H1 (cell line): Measurements from ENCODE around the gene DES. TPM values are rescaled to one million over a fixed set of nuclear protein-coding genes. Genes with fewer than 3 reads are reported as not detected.

ENCODE experiments used
- KDM1A ChIP-seq: fragments of 200-600, 300-600 bp; sonication (generic); IDR thresholded peaks from 2 replicates; pipeline ENCODE4 v1.7.1; 2016; ENCODE audit warnings: mild to moderate bottlenecking, low read length, borderline replicate concordance
- RFX5 ChIP-seq: IDR thresholded peaks from 2 replicates; pipeline ENCODE4 v1.6.1; 2011; ENCODE audit warnings: low read depth, low read length, improper control_type of control experiment, borderline replicate concordance
- SAP30 ChIP-seq: fragments of 300-600 bp; sonication (generic); IDR thresholded peaks from 2 replicates; pipeline ENCODE4 v1.7.1; 2012; ENCODE audit warnings: low read length, moderate library complexity, mild to moderate bottlenecking, inconsistent platforms; ENCODE audit not compliant: insufficient read depth, insufficient replicate concordance
- SP4 ChIP-seq: IDR thresholded peaks from 2 replicates; pipeline ENCODE4 v1.6.1; 2012; ENCODE audit warnings: low read length, inconsistent platforms
- polyA plus RNA-seq, 7 experiments: library from polyadenylated mRNA; depleted of rRNA in 3 of 7; stranded (reverse) in 5 of 7; unstranded in 2 of 7; fragments of >200 nt in 5 of 7; fragments of 200-250 nt in 2 of 7; gene quantifications; 1 replicate in 5 of 7; 2 replicates in 1 of 7; 4 replicates in 1 of 7; pipeline versions ENCODE4 v1.2.1 to v1.2.3, GENCODE V29; 2011 to 2013; ENCODE audit warnings: missing spikeins in 2 of 7, mixed read lengths in 2 of 7
- total RNA-seq: library from RNA; stranded (reverse); fragmentation: NEBNext Ultra II Directional; extraction: Animal tissue kit (Norgen Biotek cat#: 25700); gene quantifications from 2 replicates; pipeline ENCODE4 v1.2.1, GENCODE V29; 2021
- TF ChIP-seq, protein P1 (sequence below): IDR thresholded peaks from 2 replicates; pipeline ENCODE4 v1.6.1; 2011; ENCODE audit warnings: low read depth, mild to moderate bottlenecking, low read length; ENCODE audit not compliant: insufficient read depth

DES gene
- total and polyA plus RNA-seq, 2 of the 8 experiments (the other 6 are each of a cell fraction or from before 2014, with no cell fraction given), result 1.8 to 4.3 TPM

DNA sequence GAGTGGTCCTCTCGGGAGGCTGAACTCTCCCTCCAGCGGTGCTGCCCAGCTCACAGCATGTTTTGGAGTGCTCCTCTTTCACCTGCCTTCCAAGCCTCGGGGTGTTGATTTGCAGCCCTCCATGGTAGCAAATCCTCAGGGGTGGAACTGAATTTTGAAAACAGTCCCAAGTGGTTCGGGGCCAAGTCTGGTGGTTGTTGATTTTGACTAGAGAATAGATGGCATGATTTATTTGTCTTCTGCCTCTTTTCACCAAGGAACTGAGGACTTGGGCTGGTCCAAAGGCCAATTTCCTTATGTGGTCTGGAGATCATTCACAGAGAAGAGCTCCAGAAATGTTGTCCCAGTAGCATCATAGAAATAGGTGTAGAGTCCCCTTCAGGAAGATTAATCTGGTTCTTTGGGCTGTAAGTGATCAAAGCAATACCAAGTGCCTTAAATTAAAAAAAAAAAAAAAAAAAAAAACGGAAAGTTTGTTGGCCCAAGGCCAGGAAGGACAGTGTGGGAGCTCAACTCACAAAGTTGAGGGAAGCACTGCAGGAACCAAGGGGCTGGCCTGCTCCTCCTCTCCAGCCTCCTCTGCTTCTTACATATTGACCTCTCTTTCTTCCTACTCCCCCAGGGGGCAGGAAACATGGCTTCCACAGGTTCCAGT lies 2.5 kb upstream of the DES start (continued):
- TF ChIP-seq SAP30 (no peak), RFX5 (no peak), SP4 (no peak), KDM1A (no peak)
- TF ChIP-seq, protein P1, sequence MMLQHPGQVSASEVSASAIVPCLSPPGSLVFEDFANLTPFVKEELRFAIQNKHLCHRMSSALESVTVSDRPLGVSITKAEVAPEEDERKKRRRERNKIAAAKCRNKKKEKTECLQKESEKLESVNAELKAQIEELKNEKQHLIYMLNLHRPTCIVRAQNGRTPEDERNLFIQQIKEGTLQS, result no peak
- TF ChIP-seq, all 59 proteins: peak for 0
